A549 (cell line): Measurements from ENCODE around the gene MSI2.

Source experiments
- BHLHE40 ChIP-seq: IDR thresholded peaks from 2 replicates; pipeline ENCODE4 v1.6.1; 2012; ENCODE audit warnings: low read depth, low read length, inconsistent platforms
- CEBPB ChIP-seq, 2 experiments: fragments of >200 bp in 1 of 2; sonication (Bioruptor Twin) in 1 of 2; formaldehyde crosslinking in 1 of 2; IDR thresholded peaks; 2 replicates each; pipeline ENCODE4 v1.6.1; 2012 to 2016
- GATA3 ChIP-seq: IDR thresholded peaks from 2 replicates; pipeline ENCODE4 v1.6.1; 2012; ENCODE audit warnings: borderline replicate concordance
- POLR2A ChIP-seq: IDR thresholded peaks from 2 replicates; pipeline ENCODE4 v1.6.1; 2012; ENCODE audit warnings: mild to moderate bottlenecking, low read length
- TF ChIP-seq, protein P1 (sequence below): fragments of 200-600 bp; sonication (generic); IDR thresholded peaks from 2 replicates; pipeline ENCODE4 v1.6.1; 2016; ENCODE audit warnings: antibody characterized with exemption, mild to moderate bottlenecking, moderate library complexity
- TF ChIP-seq, protein P2 (sequence below): fragments of 150-350 bp; IDR thresholded peaks from 2 replicates; pipeline ENCODE4 v1.6.1; 2014; ENCODE audit warnings: low read depth, mild to moderate bottlenecking, low read length
- TF ChIP-seq, protein P3 (sequence below): fragments of >200 bp; sonication (Bioruptor Twin); formaldehyde crosslinking; IDR thresholded peaks from 3 replicates; pipeline ENCODE4 v1.5.1; 2016
- TF ChIP-seq, protein P4 (sequence below): fragments of 250-450 bp; sonication (Bioruptor Pico); IDR thresholded peaks from 2 replicates; pipeline ENCODE4 v1.5.0; 2020; ENCODE audit warnings: low read depth, mild to moderate bottlenecking, moderate library complexity

DNA sequence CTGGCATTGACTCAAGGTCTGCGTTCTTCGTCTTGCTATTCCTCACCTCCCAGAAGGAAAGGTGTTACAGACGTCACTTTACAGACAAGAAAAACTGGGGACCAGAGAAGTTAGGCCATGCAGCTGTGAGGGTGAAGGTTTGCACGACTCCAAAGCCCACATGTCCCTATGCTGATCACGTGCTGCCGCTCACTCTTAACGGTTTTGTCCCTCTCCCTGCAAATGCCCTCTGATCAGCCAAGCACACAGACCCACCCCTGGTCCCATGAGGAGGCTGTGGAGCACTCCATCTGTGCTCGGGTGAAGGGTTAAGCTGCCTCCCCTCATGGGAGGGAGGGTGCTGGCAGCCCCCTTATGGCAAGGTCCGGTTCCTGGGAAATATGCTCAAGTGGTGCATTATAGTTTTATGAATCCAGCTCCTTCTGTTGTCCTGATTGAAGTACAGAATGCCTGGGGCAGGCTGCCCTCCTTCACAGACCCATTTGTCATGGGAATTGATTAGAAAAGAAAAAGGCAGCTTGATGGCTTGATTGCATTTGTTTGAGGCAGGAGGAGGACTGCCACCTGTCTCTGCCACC is 470.0 kb downstream of the MSI2 start:
- TF ChIP-seq, protein P1, sequence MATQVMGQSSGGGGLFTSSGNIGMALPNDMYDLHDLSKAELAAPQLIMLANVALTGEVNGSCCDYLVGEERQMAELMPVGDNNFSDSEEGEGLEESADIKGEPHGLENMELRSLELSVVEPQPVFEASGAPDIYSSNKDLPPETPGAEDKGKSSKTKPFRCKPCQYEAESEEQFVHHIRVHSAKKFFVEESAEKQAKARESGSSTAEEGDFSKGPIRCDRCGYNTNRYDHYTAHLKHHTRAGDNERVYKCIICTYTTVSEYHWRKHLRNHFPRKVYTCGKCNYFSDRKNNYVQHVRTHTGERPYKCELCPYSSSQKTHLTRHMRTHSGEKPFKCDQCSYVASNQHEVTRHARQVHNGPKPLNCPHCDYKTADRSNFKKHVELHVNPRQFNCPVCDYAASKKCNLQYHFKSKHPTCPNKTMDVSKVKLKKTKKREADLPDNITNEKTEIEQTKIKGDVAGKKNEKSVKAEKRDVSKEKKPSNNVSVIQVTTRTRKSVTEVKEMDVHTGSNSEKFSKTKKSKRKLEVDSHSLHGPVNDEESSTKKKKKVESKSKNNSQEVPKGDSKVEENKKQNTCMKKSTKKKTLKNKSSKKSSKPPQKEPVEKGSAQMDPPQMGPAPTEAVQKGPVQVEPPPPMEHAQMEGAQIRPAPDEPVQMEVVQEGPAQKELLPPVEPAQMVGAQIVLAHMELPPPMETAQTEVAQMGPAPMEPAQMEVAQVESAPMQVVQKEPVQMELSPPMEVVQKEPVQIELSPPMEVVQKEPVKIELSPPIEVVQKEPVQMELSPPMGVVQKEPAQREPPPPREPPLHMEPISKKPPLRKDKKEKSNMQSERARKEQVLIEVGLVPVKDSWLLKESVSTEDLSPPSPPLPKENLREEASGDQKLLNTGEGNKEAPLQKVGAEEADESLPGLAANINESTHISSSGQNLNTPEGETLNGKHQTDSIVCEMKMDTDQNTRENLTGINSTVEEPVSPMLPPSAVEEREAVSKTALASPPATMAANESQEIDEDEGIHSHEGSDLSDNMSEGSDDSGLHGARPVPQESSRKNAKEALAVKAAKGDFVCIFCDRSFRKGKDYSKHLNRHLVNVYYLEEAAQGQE = no peak
- TF ChIP-seq GATA3 (no peak), CEBPB (IDR thresholded peaks at IDR 0.05) (no peak), POLR2A (no peak), BHLHE40 (no peak)
- TF ChIP-seq, protein P2, sequence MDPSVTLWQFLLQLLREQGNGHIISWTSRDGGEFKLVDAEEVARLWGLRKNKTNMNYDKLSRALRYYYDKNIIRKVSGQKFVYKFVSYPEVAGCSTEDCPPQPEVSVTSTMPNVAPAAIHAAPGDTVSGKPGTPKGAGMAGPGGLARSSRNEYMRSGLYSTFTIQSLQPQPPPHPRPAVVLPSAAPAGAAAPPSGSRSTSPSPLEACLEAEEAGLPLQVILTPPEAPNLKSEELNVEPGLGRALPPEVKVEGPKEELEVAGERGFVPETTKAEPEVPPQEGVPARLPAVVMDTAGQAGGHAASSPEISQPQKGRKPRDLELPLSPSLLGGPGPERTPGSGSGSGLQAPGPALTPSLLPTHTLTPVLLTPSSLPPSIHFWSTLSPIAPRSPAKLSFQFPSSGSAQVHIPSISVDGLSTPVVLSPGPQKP = no peak
- TF ChIP-seq, protein P3, sequence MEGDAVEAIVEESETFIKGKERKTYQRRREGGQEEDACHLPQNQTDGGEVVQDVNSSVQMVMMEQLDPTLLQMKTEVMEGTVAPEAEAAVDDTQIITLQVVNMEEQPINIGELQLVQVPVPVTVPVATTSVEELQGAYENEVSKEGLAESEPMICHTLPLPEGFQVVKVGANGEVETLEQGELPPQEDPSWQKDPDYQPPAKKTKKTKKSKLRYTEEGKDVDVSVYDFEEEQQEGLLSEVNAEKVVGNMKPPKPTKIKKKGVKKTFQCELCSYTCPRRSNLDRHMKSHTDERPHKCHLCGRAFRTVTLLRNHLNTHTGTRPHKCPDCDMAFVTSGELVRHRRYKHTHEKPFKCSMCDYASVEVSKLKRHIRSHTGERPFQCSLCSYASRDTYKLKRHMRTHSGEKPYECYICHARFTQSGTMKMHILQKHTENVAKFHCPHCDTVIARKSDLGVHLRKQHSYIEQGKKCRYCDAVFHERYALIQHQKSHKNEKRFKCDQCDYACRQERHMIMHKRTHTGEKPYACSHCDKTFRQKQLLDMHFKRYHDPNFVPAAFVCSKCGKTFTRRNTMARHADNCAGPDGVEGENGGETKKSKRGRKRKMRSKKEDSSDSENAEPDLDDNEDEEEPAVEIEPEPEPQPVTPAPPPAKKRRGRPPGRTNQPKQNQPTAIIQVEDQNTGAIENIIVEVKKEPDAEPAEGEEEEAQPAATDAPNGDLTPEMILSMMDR = no peak
- TF ChIP-seq, protein P4, sequence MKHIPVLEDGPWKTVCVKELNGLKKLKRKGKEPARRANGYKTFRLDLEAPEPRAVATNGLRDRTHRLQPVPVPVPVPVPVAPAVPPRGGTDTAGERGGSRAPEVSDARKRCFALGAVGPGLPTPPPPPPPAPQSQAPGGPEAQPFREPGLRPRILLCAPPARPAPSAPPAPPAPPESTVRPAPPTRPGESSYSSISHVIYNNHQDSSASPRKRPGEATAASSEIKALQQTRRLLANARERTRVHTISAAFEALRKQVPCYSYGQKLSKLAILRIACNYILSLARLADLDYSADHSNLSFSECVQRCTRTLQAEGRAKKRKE (CRISPR knock-in tag) = no peak
